H9 (cell line): ENCODE data around the gene PTPRN2. TPM values are rescaled to one million over a fixed set of nuclear protein-coding genes. Genes with fewer than 3 reads are reported as not detected.

Experiments used
- DNase-seq: peaks from one replicate; pipeline ENCODE4 v3.0.0-alpha.2; 2017
- H2AFZ ChIP-seq: one replicate; pipeline ENCODE4 v1.6.1; 2013; ENCODE audit warnings: mild to moderate bottlenecking, low read length, control low read depth, moderate library complexity
- H2AK5ac ChIP-seq: 2 replicates; pipeline ENCODE4 v1.6.1; 2013; ENCODE audit warnings: low read length, control low read depth, mixed read lengths; ENCODE audit not compliant: insufficient read length
- H2BK120ac ChIP-seq: one replicate; pipeline ENCODE4 v1.6.1; 2013; ENCODE audit warnings: low read depth, mild to moderate bottlenecking, low read length, control low read depth, inconsistent platforms; ENCODE audit not compliant: poor library complexity, severe bottlenecking
- H2BK12ac ChIP-seq: 2 replicates; pipeline ENCODE4 v1.6.1; 2013; ENCODE audit warnings: low read length, control low read depth, mixed read lengths, low read depth; ENCODE audit not compliant: insufficient read length
- H2BK15ac ChIP-seq: 2 replicates; pipeline ENCODE4 v1.6.1; 2013; ENCODE audit warnings: low read depth, low read length, control low read depth
- H2BK20ac ChIP-seq: one replicate; pipeline ENCODE4 v1.6.1; 2013; ENCODE audit warnings: low read depth, mild to moderate bottlenecking, low read length, control low read depth, inconsistent platforms; ENCODE audit not compliant: poor library complexity, severe bottlenecking
- H2BK5ac ChIP-seq: 2 replicates; pipeline ENCODE4 v1.6.1; 2013; ENCODE audit warnings: low read length, control low read depth, mixed read lengths; ENCODE audit not compliant: insufficient read length
- H3K14ac ChIP-seq: 2 replicates; pipeline ENCODE4 v1.6.1; 2013; ENCODE audit warnings: low read length, control low read depth; ENCODE audit not compliant: insufficient read depth
- H3K18ac ChIP-seq: 2 replicates; pipeline ENCODE4 v1.6.1; 2013; ENCODE audit warnings: low read depth, mild to moderate bottlenecking, mixed read lengths, low read length, control low read depth; ENCODE audit not compliant: insufficient read length
- H3K23ac ChIP-seq: 2 replicates; pipeline ENCODE4 v1.6.1; 2013; ENCODE audit warnings: low read length, control low read depth, mixed read lengths, low read depth; ENCODE audit not compliant: insufficient read length
- H3K23me2 ChIP-seq: 2 replicates; pipeline ENCODE4 v1.6.1; 2013; ENCODE audit warnings: low read depth, mild to moderate bottlenecking, mixed read lengths, low read length, control low read depth; ENCODE audit not compliant: insufficient read length, poor library complexity, severe bottlenecking
- H3K27ac ChIP-seq: 2 replicates; pipeline ENCODE4 v1.5.1; 2013; ENCODE audit warnings: low read length, control low read depth, mixed read lengths, low read depth; ENCODE audit not compliant: insufficient read length
- H3K27me3 ChIP-seq: 2 replicates; pipeline ENCODE4 v1.6.1; 2013; ENCODE audit warnings: low read length, control low read depth, inconsistent platforms; ENCODE audit not compliant: insufficient read depth
- H3K4ac ChIP-seq: 2 replicates; pipeline ENCODE4 v1.6.1; 2013; ENCODE audit warnings: low read depth, mild to moderate bottlenecking, control low read depth, inconsistent platforms, low read length, moderate library complexity
- H3K4me1 ChIP-seq: 2 replicates; pipeline ENCODE4 v1.6.1; 2013; ENCODE audit warnings: low read length, control low read depth, inconsistent platforms; ENCODE audit not compliant: insufficient read depth
- H3K4me2 ChIP-seq: 2 replicates; pipeline ENCODE4 v1.6.1; 2013; ENCODE audit warnings: low read length, control low read depth, mixed read lengths; ENCODE audit not compliant: insufficient read length, insufficient read depth
- H3K56ac ChIP-seq: 2 replicates; pipeline ENCODE4 v1.6.1; 2013; ENCODE audit warnings: low read depth, mild to moderate bottlenecking, mixed read lengths, low read length, control low read depth; ENCODE audit not compliant: insufficient read length
- H3K79me1 ChIP-seq: 2 replicates; pipeline ENCODE4 v1.6.1; 2013; ENCODE audit warnings: low read depth, mild to moderate bottlenecking, moderate library complexity, low read length, control low read depth, inconsistent platforms; ENCODE audit not compliant: insufficient read depth, poor library complexity, severe bottlenecking
- H3K79me2 ChIP-seq: 2 replicates; pipeline ENCODE4 v1.6.1; 2013; ENCODE audit warnings: low read length, control low read depth, inconsistent platforms; ENCODE audit not compliant: insufficient read depth
- H3K9ac ChIP-seq: 2 replicates; pipeline ENCODE4 v1.6.1; 2013; ENCODE audit warnings: low read length, control low read depth, mixed read lengths; ENCODE audit not compliant: insufficient read length; ENCODE audit errors: extremely low read depth
- H3K9me3 ChIP-seq: one replicate; pipeline ENCODE4 v1.6.1; 2013; ENCODE audit warnings: low read depth, low read length, inconsistent platforms; ENCODE audit not compliant: control insufficient read depth
- H3T11ph ChIP-seq: one replicate; pipeline ENCODE4 v1.6.1; 2013; ENCODE audit warnings: mild to moderate bottlenecking, low read length, control low read depth, inconsistent platforms
- H4K20me1 ChIP-seq: one replicate; pipeline ENCODE4 v1.6.1; 2013; ENCODE audit not compliant: control insufficient read depth, insufficient read length, insufficient read depth
- H4K5ac ChIP-seq: 2 replicates; pipeline ENCODE4 v1.6.1; 2013; ENCODE audit warnings: low read depth, mild to moderate bottlenecking, mixed read lengths, low read length, control low read depth; ENCODE audit not compliant: insufficient read length
- H4K8ac ChIP-seq: replicated peaks from 2 replicates; pipeline ENCODE4 v1.6.1; 2013; ENCODE audit warnings: low read length, control low read depth, mixed read lengths, low read depth; ENCODE audit not compliant: insufficient read length
- H4K91ac ChIP-seq: 2 replicates; pipeline ENCODE4 v1.6.1; 2013; ENCODE audit warnings: low read depth, mild to moderate bottlenecking, moderate library complexity, mixed read lengths, low read length, control low read depth; ENCODE audit not compliant: insufficient read length
- H3K27ac Mint-ChIP-seq, 3 experiments: 2 replicates in 2 of 3; 3 replicates in 1 of 3; pipeline ENCODE4 v1.8.0; 2020 to 2021; ENCODE audit warnings: mixed read lengths in 3 of 3, mild to moderate bottlenecking in 1 of 3, moderate library complexity in 1 of 3
- H3K27me3 Mint-ChIP-seq: 2 replicates; pipeline ENCODE4 v1.8.0; 2021; ENCODE audit warnings: low read depth, mild to moderate bottlenecking, moderate library complexity, mixed read lengths
- H3K36me3 Mint-ChIP-seq, 3 experiments: 2 replicates in 2 of 3; 3 replicates in 1 of 3; pipeline ENCODE4 v1.8.0; 2020 to 2021; ENCODE audit warnings: low read depth in 3 of 3, mixed read lengths in 3 of 3; ENCODE audit not compliant: insufficient read depth in 1 of 3
- H3K4me1 Mint-ChIP-seq, 2 experiments: 2 replicates each; pipeline ENCODE4 v1.8.0; 2020; ENCODE audit warnings: mixed read lengths in 2 of 2
- H3K4me3 Mint-ChIP-seq, 2 experiments: 2 replicates in 1 of 2; 3 replicates in 1 of 2; pipeline ENCODE4 v1.8.0; 2020 to 2021; ENCODE audit warnings: mild to moderate bottlenecking in 2 of 2, mixed read lengths in 2 of 2, moderate library complexity in 1 of 2
- H3K9me3 Mint-ChIP-seq, 2 experiments: 2 replicates in 1 of 2; 3 replicates in 1 of 2; pipeline ENCODE4 v1.8.0; 2020; ENCODE audit warnings: mild to moderate bottlenecking in 2 of 2, mixed read lengths in 2 of 2, moderate library complexity in 1 of 2
- WGBS: extraction: QIAGEN DNeasy Blood & Tissue Kit; methylation state at CpG from one replicate; pipeline ENCODE4 v1.1.7; 2013; ENCODE audit warnings: missing lambda C conversion rate, low lambda C conversion rate, mixed read lengths; ENCODE audit not compliant: insufficient read length; ENCODE audit errors: extremely low coverage; 5-methylcytosine and 5-hydroxymethylcytosine counted together
- total RNA-seq: library from RNA; stranded (reverse); gene quantifications from 2 replicates; pipeline ENCODE4 v1.2.1, GENCODE V29; 2021
- TF ChIP-seq, protein P1 (sequence below): fragments of 200-600 bp; sonication (generic); conservative IDR thresholded peaks from 3 replicates; pipeline ENCODE4 v1.8.0; 2021; ENCODE audit warnings: antibody characterized with exemption, mild to moderate bottlenecking

The PTPRN2 gene
- total RNA-seq, 1 experiment from 2014 or later = 5.2 TPM

GRCh38 chr7:157645539-157645938 is 942.1 kb downstream of the PTPRN2 start:
- Histone ChIP-seq H3K9me3 (no peaks in the 10 kb centered on the region), H3T11ph (no peak overlapping the region), H3K4ac (no peak overlapping the region), H3K4me2 (no peak overlapping the region), H2BK20ac (no peak overlapping the region), H3K23ac (no peak overlapping the region), H4K5ac (no peak overlapping the region), H2BK15ac (no peak overlapping the region), H2BK12ac (no peak overlapping the region), H4K20me1 (no peaks in the 10 kb centered on the region), H4K91ac (no peak overlapping the region), H3K23me2 (no peaks in the 10 kb centered on the region), H3K79me2 (no peaks in the 10 kb centered on the region), H4K8ac (no peak overlapping the region), H2AK5ac (no peak overlapping the region), H3K9ac (no peak overlapping the region), H2AFZ (no peak overlapping the region), H3K27me3 (no peaks in the 10 kb centered on the region), H2BK5ac (no peak overlapping the region), H2BK120ac (no peak overlapping the region), H3K4me1 (no peaks in the 10 kb centered on the region), H3K18ac (no peak overlapping the region), H3K56ac (no peak overlapping the region), H3K79me1 (no peaks in the 10 kb centered on the region), H3K27ac (no peak overlapping the region), H3K14ac (no peak overlapping the region)
- Mint-ChIP-seq H3K27me3 (peaks cover 32% of the 10 kb centered on the region), H3K4me3 (no peak overlapping the region), H3K27ac (no peak overlapping the region), H3K36me3 (peaks cover 0 to 7% (median 6%) of the 10 kb centered on the region in 3 experiments; a peak in 3 of 7 replicates), H3K4me1 (no peaks in the 10 kb centered on the region), H3K9me3 (peaks cover 4 to 8% of the 10 kb centered on the region in 2 experiments)
- no CpG with 5 or more reads among the region's 12 CpGs for WGBS
- no peak for DNase-seq
- TF ChIP-seq, protein P1, sequence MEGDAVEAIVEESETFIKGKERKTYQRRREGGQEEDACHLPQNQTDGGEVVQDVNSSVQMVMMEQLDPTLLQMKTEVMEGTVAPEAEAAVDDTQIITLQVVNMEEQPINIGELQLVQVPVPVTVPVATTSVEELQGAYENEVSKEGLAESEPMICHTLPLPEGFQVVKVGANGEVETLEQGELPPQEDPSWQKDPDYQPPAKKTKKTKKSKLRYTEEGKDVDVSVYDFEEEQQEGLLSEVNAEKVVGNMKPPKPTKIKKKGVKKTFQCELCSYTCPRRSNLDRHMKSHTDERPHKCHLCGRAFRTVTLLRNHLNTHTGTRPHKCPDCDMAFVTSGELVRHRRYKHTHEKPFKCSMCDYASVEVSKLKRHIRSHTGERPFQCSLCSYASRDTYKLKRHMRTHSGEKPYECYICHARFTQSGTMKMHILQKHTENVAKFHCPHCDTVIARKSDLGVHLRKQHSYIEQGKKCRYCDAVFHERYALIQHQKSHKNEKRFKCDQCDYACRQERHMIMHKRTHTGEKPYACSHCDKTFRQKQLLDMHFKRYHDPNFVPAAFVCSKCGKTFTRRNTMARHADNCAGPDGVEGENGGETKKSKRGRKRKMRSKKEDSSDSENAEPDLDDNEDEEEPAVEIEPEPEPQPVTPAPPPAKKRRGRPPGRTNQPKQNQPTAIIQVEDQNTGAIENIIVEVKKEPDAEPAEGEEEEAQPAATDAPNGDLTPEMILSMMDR = no peak
